ENCODE measurements around the gene PDIA2.

- TF ChIP-seq CTCF (IDR thresholded peaks at IDR 0.05), result no peak
- TF ChIP-seq ZFX (IDR thresholded peaks at IDR 0.05; ENCODE audit: borderline replicate concordance), result no peak
Observed at GRCh38 chr16:276426-277077, 6.4 kb upstream of the PDIA2 start.

Measured in 22Rv1 (cell line).